Measurements from ENCODE around the gene EIF4G3.
"Not testable (repeated sequence)": the region's sequence is repeated elsewhere in the genome, so short reads cannot be mapped to it uniquely, and the experiment has no call there.

Gene EIF4G3

GRCh38 chr1:21157054-21157453 is 19.6 kb downstream of the EIF4G3 start:
- H2AFZ ChIP-seq (ENCODE audit: low read depth, low read length): no peak overlapping the region
- H3K36me3 ChIP-seq (ENCODE audit: insufficient read depth, low read length): peaks cover 17% of the 10 kb centered on the region

GRCh38 chr1:21156019-21156418 is 20.7 kb downstream of the EIF4G3 start:
- Histone ChIP-seq H3K36me3 (ENCODE audit: insufficient read depth, low read length) (peaks cover 10% of the 10 kb centered on the region), H3K27me3 (ENCODE audit: insufficient read depth, low read length) (no peaks in the 10 kb centered on the region), H3K4me1 (ENCODE audit: insufficient read depth, low read length) (no peaks in the 10 kb centered on the region), H2AFZ (ENCODE audit: low read depth, low read length) (no peak overlapping the region), H3K9me3 (ENCODE audit: low read length) (no peaks in the 10 kb centered on the region), H3K4me3 (ENCODE audit: low read length) (no peak overlapping the region)

More at GRCh38 chr1:21157054-21157453, 19.6 kb downstream of the EIF4G3 start:
- Histone ChIP-seq H3K27me3 (ENCODE audit: insufficient read depth, low read length) (no peaks in the 10 kb centered on the region), H3K9me3 (ENCODE audit: low read length) (no peaks in the 10 kb centered on the region), H3K4me3 (ENCODE audit: low read length) (no peak overlapping the region), H3K4me1 (ENCODE audit: insufficient read depth, low read length) (no peaks in the 10 kb centered on the region)

- H3K9me3 ChIP-seq (ENCODE audit: low read length): no peaks in the 10 kb centered on the region
- H3K4me1 ChIP-seq (ENCODE audit: insufficient read depth, low read length): peaks cover 7% of the 10 kb centered on the region
- H3K27me3 ChIP-seq (ENCODE audit: insufficient read depth, low read length): no peaks in the 10 kb centered on the region
- no peak overlapping the region for H3K4me3 ChIP-seq (ENCODE audit: low read length)
- H3K36me3 ChIP-seq (ENCODE audit: insufficient read depth, low read length): peaks cover 2% of the 10 kb centered on the region
- H2AFZ ChIP-seq (ENCODE audit: low read depth, low read length): no peak overlapping the region
These were observed 22.0 kb downstream of the EIF4G3 start for GRCh38 chr1:21154717-21155116.

- H3K9me3 ChIP-seq (ENCODE audit: low read length): no peaks in the 10 kb centered on the region
- peaks cover 19% of the 10 kb centered on the region for H3K4me1 ChIP-seq (ENCODE audit: insufficient read depth, low read length)
- no peak overlapping the region for H3K4me3 ChIP-seq (ENCODE audit: low read length)
- peaks cover 6% of the 10 kb centered on the region for H3K36me3 ChIP-seq (ENCODE audit: insufficient read depth, low read length)
- no peaks in the 10 kb centered on the region for H3K27me3 ChIP-seq (ENCODE audit: insufficient read depth, low read length)
- no peak overlapping the region for H2AFZ ChIP-seq (ENCODE audit: low read depth, low read length)
These were observed 23.3 kb downstream of the EIF4G3 start for GRCh38 chr1:21153388-21153787.

GRCh38 chr1:21152423-21153100 is 24.1 kb downstream of the EIF4G3 start:
- H3K36me3 ChIP-seq (ENCODE audit: insufficient read depth, low read length): peaks cover 13% of the 10 kb centered on the region
- no peaks in the 10 kb centered on the region for H3K9me3 ChIP-seq (ENCODE audit: low read length)
- no peak overlapping the region for H2AFZ ChIP-seq (ENCODE audit: low read depth, low read length)
- no peak overlapping the region for H3K4me3 ChIP-seq (ENCODE audit: low read length)
- H3K4me1 ChIP-seq (ENCODE audit: insufficient read depth, low read length): peaks cover 19% of the 10 kb centered on the region
- no peaks in the 10 kb centered on the region for H3K27me3 ChIP-seq (ENCODE audit: insufficient read depth, low read length)

GRCh38 chr1:21149855-21150432 is 26.8 kb downstream of the EIF4G3 start:
- no peak overlapping the region for H3K4me3 ChIP-seq (ENCODE audit: low read length)
- H3K36me3 ChIP-seq (ENCODE audit: insufficient read depth, low read length): peaks cover 10% of the 10 kb centered on the region
- H2AFZ ChIP-seq (ENCODE audit: low read depth, low read length): no peak overlapping the region
- no peaks in the 10 kb centered on the region for H3K9me3 ChIP-seq (ENCODE audit: low read length)
- no peaks in the 10 kb centered on the region for H3K27me3 ChIP-seq (ENCODE audit: insufficient read depth, low read length)
- peaks cover 19% of the 10 kb centered on the region for H3K4me1 ChIP-seq (ENCODE audit: insufficient read depth, low read length)

GRCh38 chr1:21149430-21149854 is 27.3 kb downstream of the EIF4G3 start:
- Histone ChIP-seq H3K9me3 (ENCODE audit: low read length) (no peaks in the 10 kb centered on the region), H3K27me3 (ENCODE audit: insufficient read depth, low read length) (no peaks in the 10 kb centered on the region), H3K4me3 (ENCODE audit: low read length) (no peak overlapping the region), H3K36me3 (ENCODE audit: insufficient read depth, low read length) (peaks cover 10% of the 10 kb centered on the region), H3K4me1 (ENCODE audit: insufficient read depth, low read length) (peaks cover 19% of the 10 kb centered on the region), H2AFZ (ENCODE audit: low read depth, low read length) (no peak overlapping the region)

GRCh38 chr1:21143752-21144151 is 32.9 kb downstream of the EIF4G3 start:
- Histone ChIP-seq H3K4me1 (ENCODE audit: insufficient read depth, low read length) (peaks cover 2% of the 10 kb centered on the region), H3K36me3 (ENCODE audit: insufficient read depth, low read length) (peaks cover 17% of the 10 kb centered on the region), H3K27me3 (ENCODE audit: insufficient read depth, low read length) (no peaks in the 10 kb centered on the region)

GRCh38 chr1:21143138-21143537 is 33.6 kb downstream of the EIF4G3 start:
- Histone ChIP-seq H3K27me3 (ENCODE audit: insufficient read depth, low read length) (no peaks in the 10 kb centered on the region), H3K4me3 (ENCODE audit: low read length) (no peak overlapping the region), H3K36me3 (ENCODE audit: insufficient read depth, low read length) (peaks cover 16% of the 10 kb centered on the region)

More at GRCh38 chr1:21143752-21144151, 32.9 kb downstream of the EIF4G3 start:
- Histone ChIP-seq H3K9me3 (ENCODE audit: low read length) (no peaks in the 10 kb centered on the region), H2AFZ (ENCODE audit: low read depth, low read length) (no peak overlapping the region), H3K4me3 (ENCODE audit: low read length) (no peak overlapping the region)

GRCh38 chr1:21141030-21141429 is 35.7 kb downstream of the EIF4G3 start:
- Histone ChIP-seq H3K36me3 (ENCODE audit: insufficient read depth, low read length) (peaks cover 19% of the 10 kb centered on the region), H3K4me1 (ENCODE audit: insufficient read depth, low read length) (no peaks in the 10 kb centered on the region), H3K9me3 (ENCODE audit: low read length) (peaks cover 3% of the 10 kb centered on the region), H2AFZ (ENCODE audit: low read depth, low read length) (no peak overlapping the region), H3K27me3 (ENCODE audit: insufficient read depth, low read length) (no peaks in the 10 kb centered on the region), H3K4me3 (ENCODE audit: low read length) (no peak overlapping the region)

More at GRCh38 chr1:21143138-21143537, 33.6 kb downstream of the EIF4G3 start:
- Histone ChIP-seq H3K9me3 (ENCODE audit: low read length) (no peaks in the 10 kb centered on the region), H3K4me1 (ENCODE audit: insufficient read depth, low read length) (no peaks in the 10 kb centered on the region), H2AFZ (ENCODE audit: low read depth, low read length) (no peak overlapping the region)

GRCh38 chr1:21139601-21140000 is 37.1 kb downstream of the EIF4G3 start:
- Histone ChIP-seq H3K27me3 (ENCODE audit: insufficient read depth, low read length) (no peaks in the 10 kb centered on the region), H3K36me3 (ENCODE audit: insufficient read depth, low read length) (peaks cover 19% of the 10 kb centered on the region), H2AFZ (ENCODE audit: low read depth, low read length) (no peak overlapping the region), H3K4me1 (ENCODE audit: insufficient read depth, low read length) (no peaks in the 10 kb centered on the region), H3K4me3 (ENCODE audit: low read length) (no peak overlapping the region), H3K9me3 (ENCODE audit: low read length) (peaks cover 3% of the 10 kb centered on the region)

GRCh38 chr1:21136344-21136743 is 40.4 kb downstream of the EIF4G3 start:
- not testable (repeated sequence) for H3K9me3 ChIP-seq (ENCODE audit: low read length); H3K4me1 ChIP-seq (ENCODE audit: insufficient read depth, low read length); H2AFZ ChIP-seq (ENCODE audit: low read depth, low read length); H3K27me3 ChIP-seq (ENCODE audit: insufficient read depth, low read length); H3K4me3 ChIP-seq (ENCODE audit: low read length)
- H3K36me3 ChIP-seq (ENCODE audit: insufficient read depth, low read length): peaks cover 21% of the 10 kb centered on the region

- no peak overlapping the region for H3K4me3 ChIP-seq (ENCODE audit: low read length)
- H3K27me3 ChIP-seq (ENCODE audit: insufficient read depth, low read length): no peaks in the 10 kb centered on the region
- H3K4me1 ChIP-seq (ENCODE audit: insufficient read depth, low read length): no peaks in the 10 kb centered on the region
- peaks cover 9% of the 10 kb centered on the region for H3K36me3 ChIP-seq (ENCODE audit: insufficient read depth, low read length)
- H3K9me3 ChIP-seq (ENCODE audit: low read length): no peaks in the 10 kb centered on the region
- H2AFZ ChIP-seq (ENCODE audit: low read depth, low read length): no peak overlapping the region
These were observed 45.5 kb downstream of the EIF4G3 start for GRCh38 chr1:21131200-21131599.

All from neuron (in vitro differentiated cells).